NCI-H1417 treated with DMSO at 0.1 percent for 48 hours (cell line): ENCODE measurements around the gene KRT75.

Experiments
- DNase-seq: peaks from one replicate; lab custom pipeline; 2025; lab: John Stamatoyannopoulos, UW

Gene KRT75

GRCh38 chr12:52439845-52440244 lies 5.7 kb upstream of the KRT75 start:
- DNase-seq: no peak

- no peak for DNase-seq
These were observed 5.2 kb upstream of the KRT75 start for GRCh38 chr12:52439420-52439819.

GRCh38 chr12:52438305-52439301 lies 4.4 kb upstream of the KRT75 start:
- DNase-seq: no peak

- DNase-seq: no peak
These were observed 3.3 kb upstream of the KRT75 start for GRCh38 chr12:52437508-52437907.

- no peak for DNase-seq
These were observed 2.8 kb upstream of the KRT75 start for GRCh38 chr12:52436828-52437474.

GRCh38 chr12:52436000-52436827 lies 2.0 kb upstream of the KRT75 start:
- no peak for DNase-seq

- DNase-seq: no peak
These were observed 1.5 kb upstream of the KRT75 start for GRCh38 chr12:52435659-52435999.

GRCh38 chr12:52434760-52435530 lies 774 bp upstream of the KRT75 start:
- no peak for DNase-seq

GRCh38 chr12:52433501-52434080 lies 580 bp downstream of the KRT75 start:
- no peak for DNase-seq

GRCh38 chr12:52432559-52433207 lies 1.5 kb downstream of the KRT75 start:
- DNase-seq: no peak

- no peak for DNase-seq
These were observed 6.0 kb downstream of the KRT75 start for GRCh38 chr12:52428121-52428520.

GRCh38 chr12:52427083-52427482 lies 7.1 kb downstream of the KRT75 start:
- no peak for DNase-seq

GRCh38 chr12:52426034-52426433 lies 8.1 kb downstream of the KRT75 start:
- no peak for DNase-seq

GRCh38 chr12:52425466-52425865 lies 8.7 kb downstream of the KRT75 start:
- no peak for DNase-seq

- DNase-seq: no peak
These were observed 10.3 kb downstream of the KRT75 start for GRCh38 chr12:52423661-52424500.

- DNase-seq: no peak
These were observed 11.1 kb downstream of the KRT75 start for GRCh38 chr12:52423035-52423434.

GRCh38 chr12:52419656-52420055 lies 14.5 kb downstream of the KRT75 start:
- DNase-seq: no peak

GRCh38 chr12:52418576-52419110 lies 15.5 kb downstream of the KRT75 start:
- no peak for DNase-seq

- peak; percentile 36 for DNase-seq
These were observed 16.4 kb downstream of the KRT75 start for GRCh38 chr12:52417740-52418139.

- DNase-seq: no peak
These were observed 17.4 kb downstream of the KRT75 start for GRCh38 chr12:52416795-52417194.
